Activated CD4-positive, alpha-beta T cell treated with anti-CD3 and anti-CD28 coated beads for 4 hours (primary cell): ENCODE measurements around the gene CROCC.
"Not testable (repeated sequence)": the region's sequence is repeated elsewhere in the genome, so short reads cannot be mapped to it uniquely, and the experiment has no call there.

ENCODE experiments used
- DNase-seq, 2 donors: peaks; one replicate each; pipeline ENCODE4 v3.0.0-alpha.2; 2020

CROCC gene

GRCh38 chr1:16921391-16922185 is at the start of gene CROCC:
CROCC (plus strand) TSS chr1:16921931; CDS start chr1:16922019, 88 bp downstream.
- DNase-seq, result no peak

- DNase-seq, result not testable (repeated sequence)
Observed at GRCh38 chr1:16872152-16873075, 49.3 kb upstream of the CROCC start.

- DNase-seq, result peak; percentile 32 to 67
Observed at GRCh38 chr1:16873076-16873879, 48.5 kb upstream of the CROCC start.

- not testable (repeated sequence) for DNase-seq
Observed at GRCh38 chr1:16874968-16875765, 46.6 kb upstream of the CROCC start.

- not testable (repeated sequence) for DNase-seq
Observed at GRCh38 chr1:16881742-16882141, 40.0 kb upstream of the CROCC start.

GRCh38 chr1:16882986-16883385 is 38.7 kb upstream of the CROCC start:
- no peak for DNase-seq

- not testable (repeated sequence) for DNase-seq
Observed at GRCh38 chr1:16884487-16884886, 37.2 kb upstream of the CROCC start.

GRCh38 chr1:16886860-16887605 is 34.7 kb upstream of the CROCC start:
- DNase-seq, result no peak

- DNase-seq, result peak; percentile 46 to 57
Observed at GRCh38 chr1:16888860-16889816, 32.6 kb upstream of the CROCC start.

- DNase-seq, result not testable (repeated sequence)
Observed at GRCh38 chr1:16890539-16891021, 31.2 kb upstream of the CROCC start.

- not testable (repeated sequence) for DNase-seq
Observed at GRCh38 chr1:16891057-16891456, 30.7 kb upstream of the CROCC start.

- not testable (repeated sequence) for DNase-seq
Observed at GRCh38 chr1:16892978-16893525, 28.7 kb upstream of the CROCC start.

GRCh38 chr1:16893796-16894195 is 27.9 kb upstream of the CROCC start:
- DNase-seq, result not testable (repeated sequence)

GRCh38 chr1:16894338-16894737 is 27.4 kb upstream of the CROCC start:
- DNase-seq, result not testable (repeated sequence)

- not testable (repeated sequence) for DNase-seq
Observed at GRCh38 chr1:16895233-16895597, 26.5 kb upstream of the CROCC start.

GRCh38 chr1:16895598-16896315 is 26.0 kb upstream of the CROCC start, which contains the start of gene RNU1-2:
RNU1-2 (plus strand) TSS chr1:16895980.
- peak; percentile 76 to 83 for DNase-seq

- DNase-seq, result peak; percentile 49 to 60
Observed at GRCh38 chr1:16896316-16897055, 25.2 kb upstream of the CROCC start.

GRCh38 chr1:16897653-16898052 is 24.1 kb upstream of the CROCC start:
- not testable (repeated sequence) for DNase-seq
